GM10266 (cell line): ENCODE results near the gene RRP1B.

Experiments
- DNase-seq: peaks from one replicate; pipeline ENCODE4 v3.0.0; 2012; ENCODE audit errors: extremely low spot score
- CTCF ChIP-seq: IDR thresholded peaks from 2 replicates; pipeline ENCODE4 v1.5.1; 2012; ENCODE audit warnings: mild to moderate bottlenecking, low read depth; ENCODE audit not compliant: control insufficient read depth, insufficient read depth; ENCODE audit errors: missing control alignments

Gene RRP1B

DNA sequence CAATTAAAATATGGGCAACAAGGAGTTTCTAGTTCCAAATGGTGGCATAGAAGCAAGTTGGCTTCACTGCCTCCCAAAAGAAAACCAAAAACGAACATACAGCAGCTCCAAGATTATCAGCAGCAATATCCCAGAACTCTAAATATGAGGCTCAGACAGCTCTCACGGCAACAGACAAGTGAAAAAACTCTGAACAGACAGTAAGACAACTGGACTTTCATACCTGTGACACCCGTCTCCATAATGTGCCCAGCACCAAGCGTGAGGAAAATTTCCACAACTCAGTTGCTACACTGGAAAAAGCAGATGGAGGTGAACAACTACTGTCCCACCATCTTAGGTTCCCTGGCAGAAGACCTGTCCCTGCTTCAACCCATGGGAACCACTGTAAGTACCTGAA is 40.0 kb upstream of the RRP1B start:
- DNase-seq = no peak
- no peak for TF ChIP-seq CTCF

DNA sequence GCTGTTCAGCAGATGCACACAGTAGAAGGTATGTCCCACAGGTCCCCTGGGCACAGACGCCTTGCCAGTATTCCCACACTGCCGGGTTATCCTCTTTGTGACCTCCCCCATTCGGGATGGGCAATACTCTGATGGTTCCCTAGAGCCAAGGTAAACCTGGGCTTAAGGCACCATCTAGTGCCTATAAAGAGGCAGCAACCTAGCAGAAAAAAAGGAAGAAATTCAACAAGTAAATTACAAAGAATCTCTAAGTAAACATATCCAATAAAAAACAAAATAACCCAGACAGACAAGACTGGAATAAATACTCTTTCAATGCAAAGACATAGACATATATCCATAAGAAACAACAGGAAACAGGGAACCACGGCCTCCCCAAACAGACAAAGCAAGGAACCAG is 39.5 kb upstream of the RRP1B start:
- TF ChIP-seq CTCF = no peak

DNA sequence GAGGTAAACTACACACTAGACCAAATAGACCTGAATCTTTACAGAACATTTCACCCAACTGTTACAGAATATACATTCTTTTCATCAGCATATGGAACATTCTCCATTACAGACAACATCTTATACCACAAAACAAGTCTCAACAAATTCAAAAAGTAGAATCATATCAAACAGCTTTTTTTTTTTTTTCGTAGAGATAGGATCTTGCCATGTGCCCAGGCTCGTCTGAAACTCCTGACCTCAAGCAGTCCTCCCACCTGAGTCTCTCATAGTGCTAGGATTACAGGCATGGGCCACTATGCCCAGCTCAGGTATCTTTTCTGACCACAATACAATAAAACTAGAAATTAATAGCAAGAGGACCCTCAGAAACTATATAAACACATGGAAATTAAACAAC is 36.6 kb upstream of the RRP1B start:
- TF ChIP-seq CTCF = no peak
- DNase-seq = no peak

More for the DNA sequence above, 39.5 kb upstream of the RRP1B start:
- DNase-seq = no peak

- no peak for TF ChIP-seq CTCF
- DNase-seq = no peak
These were observed 35.8 kb upstream of the RRP1B start for GRCh38 chr21:43623588-43623987.

GRCh38 chr21:43624339-43624738 is 35.0 kb upstream of the RRP1B start:
- DNase-seq = no peak
- no peak for TF ChIP-seq CTCF

GRCh38 chr21:43626390-43626789 is 33.0 kb upstream of the RRP1B start:
- no peak for DNase-seq
- no peak for TF ChIP-seq CTCF

DNA sequence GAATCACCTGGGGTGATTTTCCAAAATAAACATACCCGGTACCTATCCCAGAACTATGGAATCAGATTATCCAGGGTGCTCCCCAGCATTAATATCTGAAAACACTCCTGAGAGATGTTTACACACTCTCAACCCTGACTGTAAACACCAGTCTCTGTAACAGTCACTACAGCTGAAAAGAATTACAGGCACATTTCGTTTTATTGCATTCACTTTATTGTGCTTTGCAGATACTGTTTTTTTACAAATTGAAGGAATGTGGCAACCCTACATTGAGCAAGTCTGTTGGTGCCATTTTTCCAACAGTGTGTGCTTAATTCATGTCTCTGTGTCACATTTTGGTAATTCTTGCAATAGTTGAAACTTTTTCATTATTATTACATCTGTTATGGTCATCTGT is 31.8 kb upstream of the RRP1B start:
- no peak for DNase-seq
- TF ChIP-seq CTCF = no peak
